GM23338 (cell line): ENCODE measurements around the gene TPCN2.

ENCODE experiments used
- CREB1 ChIP-seq: fragments of 250-450 bp; sonication (Bioruptor Pico); IDR thresholded peaks from 2 replicates; pipeline ENCODE4 v1.5.0; 2020; ENCODE audit warnings: low read depth, mild to moderate bottlenecking, moderate library complexity
- CTCF ChIP-seq, 2 experiments: fragments of 200-600 bp in 1 of 2; sonication (generic) in 1 of 2; conservative IDR thresholded peaks; 2 replicates each; pipeline versions ENCODE4 v1.5.1 to v1.6.1; 2016 to 2017; ENCODE audit warnings: antibody characterized with exemption in 2 of 2, low read depth in 2 of 2, mild to moderate bottlenecking in 2 of 2, moderate library complexity in 1 of 2
- ETS1 ChIP-seq: IDR thresholded peaks from 2 replicates; pipeline ENCODE4 v1.6.1; 2016; ENCODE audit warnings: antibody characterized with exemption
- EZH2 ChIP-seq: fragments of 200-600 bp; sonication (generic); IDR thresholded peaks from one replicate; pipeline ENCODE4 v1.8.0; 2017; ENCODE audit warnings: antibody characterized with exemption, mild to moderate bottlenecking, low read depth; ENCODE audit not compliant: unreplicated experiment
- EZH2phosphoT487 ChIP-seq: fragments of 200-600 bp; sonication (generic); IDR thresholded peaks from one replicate; pipeline ENCODE4 v1.8.1; 2018; ENCODE audit warnings: antibody characterized with exemption; ENCODE audit not compliant: unreplicated experiment
- JUNB ChIP-seq: IDR thresholded peaks from one replicate; pipeline ENCODE4 v1.6.1; 2016; ENCODE audit warnings: antibody characterized with exemption; ENCODE audit not compliant: unreplicated experiment
- NANOG ChIP-seq: IDR thresholded peaks from 2 replicates; pipeline ENCODE4 v1.6.1; 2016; ENCODE audit warnings: antibody characterized with exemption, borderline replicate concordance
- POLR2AphosphoS5 ChIP-seq: IDR thresholded peaks from 2 replicates; pipeline ENCODE4 v1.6.1; 2016; ENCODE audit warnings: antibody characterized with exemption, low read depth
- REST ChIP-seq: IDR thresholded peaks from one replicate; pipeline ENCODE4 v1.6.1; 2018; ENCODE audit warnings: antibody characterized with exemption; ENCODE audit not compliant: unreplicated experiment
- STAT1 ChIP-seq: IDR thresholded peaks from one replicate; pipeline ENCODE4 v1.6.1; 2016; ENCODE audit warnings: antibody characterized with exemption; ENCODE audit not compliant: unreplicated experiment
- ZNF114 ChIP-seq: fragments of 250-450 bp; sonication (Bioruptor Pico); IDR thresholded peaks from 2 replicates; pipeline ENCODE4 v1.5.0; 2020; ENCODE audit warnings: mild to moderate bottlenecking, moderate library complexity
- ZNF331 ChIP-seq: fragments of 250-450 bp; sonication (Bioruptor Pico); IDR thresholded peaks from 2 replicates; pipeline ENCODE4 v1.5.0; 2020; ENCODE audit warnings: low read depth, mild to moderate bottlenecking, moderate library complexity
- ZNF462 ChIP-seq: fragments of 250-450 bp; sonication (Bioruptor Pico); IDR thresholded peaks from 2 replicates; pipeline ENCODE4 v1.5.0; 2020; ENCODE audit warnings: mild to moderate bottlenecking, moderate library complexity

GRCh38 chr11:69169479-69169878 is 120.7 kb downstream of the TPCN2 start:
- TF ChIP-seq POLR2AphosphoS5 (no peak), ZNF331 (no peak), CTCF (conservative IDR thresholded peaks at IDR 0.05; ENCODE audit: low read depth in 2 of 2) (no peak), CREB1 (CRISPR knock-in tag) (no peak), REST (no peak), JUNB (no peak), EZH2 (no peak), ZNF114 (no peak), EZH2phosphoT487 (no peak), ETS1 (no peak), NANOG (no peak), STAT1 (no peak), ZNF462 (CRISPR knock-in tag) (no peak)
